IMR-90 (cell line): ENCODE data around the gene MTAP. TPM values are rescaled to one million over a fixed set of nuclear protein-coding genes. Genes with fewer than 3 reads are reported as not detected.

Experiments used
- ATAC-seq: fragments of 200-7000 bp; cut with Tn5 transposase; 2 replicates; pipeline ENCODE4 v1.9.1; 2020; ENCODE audit warnings: low read depth, mild to moderate bottlenecking, moderate library complexity
- BruUV-seq: library from RNA; stranded (reverse); fragments of 400-500 nt; replicated peaks from 2 replicates; lab custom pipeline; 2021; lab: Mats Ljungman, UMichigan
- CTCF ChIA-PET: fragments of 300-600 bp; formaldehyde crosslinking; extraction: SDS; loops from one replicate; lab custom pipeline; 2021; ENCODE audit warnings: antibody characterized with exemption; lab: Yijun Ruan, JAX
- POLR2A ChIA-PET: fragments of 300-600 bp; sonication (Branson Sonifier 250); formaldehyde crosslinking; loops from one replicate; lab custom pipeline; 2022; ENCODE audit warnings: antibody characterized with exemption; ENCODE audit not compliant: unreplicated experiment; lab: Charles Lee
- DNase-seq: peaks from one replicate; pipeline ENCODE4 v3.0.0; 2013
- H2AFZ ChIP-seq: replicated peaks from 2 replicates; pipeline ENCODE3; 2013; ENCODE audit warnings: low read length, mild to moderate bottlenecking; ENCODE audit not compliant: poor library complexity
- H2AK5ac ChIP-seq: 2 replicates; pipeline ENCODE4 v1.6.1; 2013; ENCODE audit warnings: low read depth, low read length, inconsistent platforms
- H2AK9ac ChIP-seq: replicated peaks from 2 replicates; pipeline ENCODE3; 2013; ENCODE audit warnings: mild to moderate bottlenecking, low read depth, low read length, moderate library complexity; ENCODE audit not compliant: poor library complexity
- H2BK120ac ChIP-seq: 2 replicates; pipeline ENCODE4 v1.6.1; 2013; ENCODE audit warnings: low read depth, low read length, inconsistent platforms
- H2BK15ac ChIP-seq: 3 replicates; pipeline ENCODE4 v1.6.1; 2013; ENCODE audit warnings: low read depth, low read length, inconsistent platforms
- H2BK20ac ChIP-seq: 2 replicates; pipeline ENCODE4 v1.6.1; 2013; ENCODE audit warnings: low read depth, mild to moderate bottlenecking, inconsistent platforms, low read length, moderate library complexity
- H2BK5ac ChIP-seq: 2 replicates; pipeline ENCODE4 v1.6.1; 2013; ENCODE audit warnings: mild to moderate bottlenecking, low read depth, low read length, inconsistent platforms; ENCODE audit not compliant: poor library complexity, severe bottlenecking
- H3K14ac ChIP-seq: replicated peaks from 2 replicates; pipeline ENCODE4 v1.6.1; 2013; ENCODE audit warnings: low read depth, low read length, inconsistent platforms
- H3K18ac ChIP-seq: 2 replicates; pipeline ENCODE4 v1.6.1; 2013; ENCODE audit warnings: low read depth, low read length, control low read depth
- H3K23ac ChIP-seq: 2 replicates; pipeline ENCODE4 v1.6.1; 2013; ENCODE audit warnings: low read depth, low read length, inconsistent platforms
- H3K27ac ChIP-seq: 2 replicates; pipeline ENCODE4 v1.5.1; 2013; ENCODE audit warnings: mild to moderate bottlenecking, control low read depth, low read length; ENCODE audit not compliant: insufficient read depth
- H3K27me3 ChIP-seq: 2 replicates; pipeline ENCODE4 v1.6.1; 2013; ENCODE audit warnings: low read length; ENCODE audit not compliant: control insufficient read depth, insufficient read depth
- H3K36me3 ChIP-seq: 2 replicates; pipeline ENCODE4 v1.6.1; 2013; ENCODE audit warnings: low read length, mixed read lengths; ENCODE audit not compliant: control insufficient read depth, insufficient read depth
- H3K4ac ChIP-seq: 2 replicates; pipeline ENCODE4 v1.6.1; 2013; ENCODE audit warnings: low read depth, low read length, inconsistent platforms
- H3K4me1 ChIP-seq: 2 replicates; pipeline ENCODE4 v1.6.1; 2013; ENCODE audit warnings: low read length, mixed read lengths; ENCODE audit not compliant: control insufficient read depth, insufficient read depth
- H3K4me2 ChIP-seq: 2 replicates; pipeline ENCODE4 v1.6.1; 2013; ENCODE audit warnings: low read depth, mild to moderate bottlenecking, control low read depth, low read length, moderate library complexity
- H3K4me3 ChIP-seq: 2 replicates; pipeline ENCODE4 v1.5.1; 2013; ENCODE audit warnings: low read depth, mild to moderate bottlenecking, control low read depth, low read length, moderate library complexity; ENCODE audit not compliant: insufficient read depth
- H3K56ac ChIP-seq: 2 replicates; pipeline ENCODE4 v1.6.1; 2013; ENCODE audit warnings: low read length, inconsistent platforms; ENCODE audit not compliant: insufficient read depth; ENCODE audit errors: extremely low read depth
- H3K79me1 ChIP-seq, 2 experiments: 2 replicates each; pipeline ENCODE4 v1.6.1; 2013; ENCODE audit warnings: low read length in 2 of 2, inconsistent platforms in 1 of 2, low read depth in 1 of 2
- H3K9ac ChIP-seq: 2 replicates; pipeline ENCODE4 v1.6.1; 2013; ENCODE audit warnings: low read depth, low read length, control low read depth
- H3K9me1 ChIP-seq: 2 replicates; pipeline ENCODE4 v1.6.1; 2013; ENCODE audit warnings: low read length, inconsistent platforms; ENCODE audit not compliant: insufficient read depth
- H3K9me3 ChIP-seq: 2 replicates; pipeline ENCODE4 v1.6.1; 2013; ENCODE audit warnings: low read length; ENCODE audit not compliant: control insufficient read depth, insufficient read depth
- H4K20me1 ChIP-seq: 2 replicates; pipeline ENCODE4 v1.6.1; 2013; ENCODE audit warnings: low read length, inconsistent platforms; ENCODE audit not compliant: insufficient read depth
- H4K5ac ChIP-seq: 2 replicates; pipeline ENCODE4 v1.6.1; 2013; ENCODE audit warnings: mild to moderate bottlenecking, low read depth, low read length, control low read depth
- H4K8ac ChIP-seq, 2 experiments: 2 replicates each; pipeline ENCODE4 v1.6.1; 2013; ENCODE audit warnings: low read depth in 2 of 2, low read length in 2 of 2, control low read depth in 1 of 2, inconsistent platforms in 1 of 2
- H4K91ac ChIP-seq: 2 replicates; pipeline ENCODE4 v1.6.1; 2013; ENCODE audit warnings: low read depth, low read length, inconsistent platforms; ENCODE audit not compliant: insufficient read depth
- BHLHE40 ChIP-seq: fragments of 150-350 bp; IDR thresholded peaks from 2 replicates; pipeline ENCODE4 v1.6.1; 2016; ENCODE audit warnings: mild to moderate bottlenecking, low read depth, low read length
- CEBPB ChIP-seq: IDR thresholded peaks from 2 replicates; pipeline ENCODE4 v1.6.1; 2012; ENCODE audit warnings: low read depth, low read length, improper control_type of control experiment
- CHD1 ChIP-seq: IDR thresholded peaks from 2 replicates; pipeline ENCODE4 v1.6.1; 2012; ENCODE audit warnings: low read depth, low read length, improper control_type of control experiment
- ELK1 ChIP-seq: fragments of 150-350 bp; IDR thresholded peaks from 2 replicates; pipeline ENCODE4 v1.6.1; 2016; ENCODE audit warnings: low read depth, mild to moderate bottlenecking, low read length, moderate library complexity, borderline replicate concordance
- FOS ChIP-seq: fragments of 150-350 bp; IDR thresholded peaks from 2 replicates; pipeline ENCODE4 v1.6.1; 2016; ENCODE audit warnings: low read depth, low read length
- MAZ ChIP-seq: IDR thresholded peaks from 2 replicates; pipeline ENCODE4 v1.6.1; 2012; ENCODE audit warnings: low read depth, mild to moderate bottlenecking, low read length, improper control_type of control experiment, moderate library complexity, borderline replicate concordance
- MXI1 ChIP-seq: IDR thresholded peaks from 2 replicates; pipeline ENCODE4 v1.6.1; 2012; ENCODE audit warnings: low read depth, mild to moderate bottlenecking, low read length, moderate library complexity, borderline replicate concordance
- NFE2L2 ChIP-seq: fragments of 150-350 bp; IDR thresholded peaks from 2 replicates; pipeline ENCODE4 v1.6.1; 2016; ENCODE audit warnings: low read depth, mild to moderate bottlenecking, low read length
- POLR2A ChIP-seq: IDR thresholded peaks from 2 replicates; pipeline ENCODE4 v1.6.1; 2012; ENCODE audit warnings: mild to moderate bottlenecking, low read depth, low read length
- RAD21 ChIP-seq: IDR thresholded peaks from 2 replicates; pipeline ENCODE4 v1.6.1; 2012; ENCODE audit warnings: low read length, improper control_type of control experiment
- RFX5 ChIP-seq: IDR thresholded peaks from 2 replicates; pipeline ENCODE4 v1.8.0; 2012; ENCODE audit warnings: low read depth, mild to moderate bottlenecking, low read length, moderate library complexity
- SMC3 ChIP-seq: fragments of 150-350 bp; IDR thresholded peaks from 2 replicates; pipeline ENCODE4 v1.6.1; 2016; ENCODE audit warnings: low read depth, mild to moderate bottlenecking, antibody characterized with exemption, low read length, moderate library complexity
- USF2 ChIP-seq: fragments of 150-350 bp; IDR thresholded peaks from 2 replicates; pipeline ENCODE4 v1.6.1; 2017; ENCODE audit warnings: mild to moderate bottlenecking, antibody characterized with exemption, low read length, low read depth
- WGBS, 2 experiments: methylation state at CpG; one replicate each; pipeline versions ENCODE4 v1.1.5 to v1.1.7; 2013; ENCODE audit warnings: missing lambda C conversion rate in 2 of 2; ENCODE audit not compliant: insufficient read length in 1 of 2; ENCODE audit errors: extremely low coverage in 2 of 2; 5-methylcytosine and 5-hydroxymethylcytosine counted together
- dilution Hi-C: fragments of 300-500 bp; cut with HindIII; formaldehyde crosslinking; loops from one replicate; pipeline ENCODE4 v1.14.3; 2018; ENCODE audit warnings: low sequenced_read_pairs; ENCODE audit not compliant: unreplicated experiment
- in situ Hi-C: fragments of 300-500 bp; cut with MboI; formaldehyde crosslinking; loops from 3 replicates; pipeline ENCODE4 v1.14.3; 2019; ENCODE audit warnings: low sequenced_read_pairs, inconsistent platforms, mixed read lengths
- intact Hi-C: fragments of 100-400 bp; cut with micrococcal nuclease; formaldehyde crosslinking; loops from 2 replicates; pipeline ENCODE4 v1.10.0; 2022
- polyA plus RNA-seq, 3 experiments: library from polyadenylated mRNA; depleted of rRNA; stranded (reverse); fragments of >200 nt; gene quantifications; 2 replicates each; pipeline ENCODE4 v1.2.3, GENCODE V29; 2012; ENCODE audit warnings: low replicate concordance in 1 of 3
- total RNA-seq: library from RNA; depleted of rRNA; stranded (reverse); fragments of >200 nt; gene quantifications from 2 replicates; pipeline ENCODE4 v1.2.3, GENCODE V29; 2012

MTAP gene
- total and polyA plus RNA-seq, 2 of the 4 experiments (the other 2 are of a cell fraction): 15.7 to 50.9 TPM

GRCh38 chr9:21828853-21829410 lies 26.5 kb downstream of the MTAP start:
- peaks cover 24% of the 10 kb centered on the region for H3K36me3 ChIP-seq
- H3K4me3 ChIP-seq: no peak overlapping the region
- no peak overlapping the region for H4K91ac ChIP-seq
- H3K4me2 ChIP-seq: no peak overlapping the region
- intact Hi-C loops: no loop called here
- H3K4ac ChIP-seq: no peak overlapping the region
- no peak overlapping the region for H2BK20ac ChIP-seq
- CTCF ChIA-PET: no interaction called here
- H3K9ac ChIP-seq: no peak overlapping the region
- H2AK9ac ChIP-seq: no peak overlapping the region
- no peak overlapping the region for H3K23ac ChIP-seq
- WGBS, 2 experiments: no CpG with 5 or more reads among the region's 3 CpGs
- no peak overlapping the region for H3K18ac ChIP-seq
- BruUV-seq: no TSS peak
- no peak overlapping the region for H2BK120ac ChIP-seq
- H4K8ac ChIP-seq: no peak overlapping the region
- peaks cover 4% of the 10 kb centered on the region; the same call in 1 of the 2 replicates for H4K20me1 ChIP-seq
- in situ Hi-C loops: no loop called here
- peaks cover 9% of the 10 kb centered on the region for H3K9me1 ChIP-seq
- no peaks in the 10 kb centered on the region for H3K27me3 ChIP-seq
- no peak overlapping the region for H3K27ac ChIP-seq
- peaks cover 13% of the 10 kb centered on the region for H3K4me1 ChIP-seq
- dilution Hi-C loops: no loop called here
- no peak overlapping the region for H4K5ac ChIP-seq
- no peak overlapping the region for H2BK5ac ChIP-seq
- no peak overlapping the region for H3K14ac ChIP-seq
- DNase-seq (no peak), ATAC-seq (no peak)
- no peak overlapping the region for H2AFZ ChIP-seq
- no peak for TF ChIP-seq RFX5
- TF ChIP-seq MXI1: no peak
- TF ChIP-seq ELK1: no peak
- TF ChIP-seq SMC3: no peak
- no peak for TF ChIP-seq USF2
- TF ChIP-seq NFE2L2: no peak
- no peak for TF ChIP-seq MAZ
- no peak for TF ChIP-seq BHLHE40
- no peak for TF ChIP-seq CEBPB
- no peak for TF ChIP-seq RAD21
- TF ChIP-seq FOS: no peak
- TF ChIP-seq POLR2A: no peak
- TF ChIP-seq CHD1: no peak
- H3K56ac ChIP-seq: no peak overlapping the region
- no peaks in the 10 kb centered on the region; the same call in 1 of the 2 replicates for H3K9me3 ChIP-seq
- POLR2A ChIA-PET: interaction anchor here (0.6 kb wide), 1 partner anchor 216 kb away, joined by 4 read pairs; no protein-coding TSS in a partner anchor
- peaks cover 40 to 64% of the 10 kb centered on the region in 2 experiments for H3K79me1 ChIP-seq
- H2BK15ac ChIP-seq: no peak overlapping the region
- no peak overlapping the region for H2AK5ac ChIP-seq
